Measurements from ENCODE around the gene WASF1. TPM values are rescaled to one million over a fixed set of nuclear protein-coding genes. Genes with fewer than 3 reads are reported as not detected.

WASF1 gene
- total and polyA plus RNA-seq, 12 donors, result 4.7 to 23.7 (median 8.9) TPM

DNA sequence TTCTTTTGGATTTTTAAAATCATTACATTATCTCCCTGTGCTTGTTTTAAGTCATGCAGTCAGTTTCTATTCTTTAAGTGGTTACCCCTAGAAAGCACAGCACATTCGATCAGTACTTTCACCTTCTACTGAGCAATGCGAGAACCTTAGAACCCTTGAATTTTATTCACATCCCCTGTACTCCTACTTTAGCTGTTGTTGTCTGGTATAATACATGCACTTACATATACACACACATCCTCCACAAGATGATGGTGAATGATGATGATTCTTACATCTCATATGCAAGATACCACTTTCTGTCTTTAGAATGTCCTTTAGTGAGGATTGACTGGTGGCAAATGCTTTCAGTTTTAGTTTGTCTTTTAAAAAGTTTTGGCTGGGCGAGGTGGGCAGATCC lies 6.4 kb upstream of the WASF1 start:
- no peak for DNase-seq
- intact Hi-C loops (cut with DNase I), result loop anchor here in 1 of 2 donors (10.0 kb wide), 1 partner anchor 209 kb away; no protein-coding TSS in a partner anchor
- WGBS, 4 donors, result 83 to 92% (median 87%) methylated on average over 3 of the region's 3 CpGs

DNA sequence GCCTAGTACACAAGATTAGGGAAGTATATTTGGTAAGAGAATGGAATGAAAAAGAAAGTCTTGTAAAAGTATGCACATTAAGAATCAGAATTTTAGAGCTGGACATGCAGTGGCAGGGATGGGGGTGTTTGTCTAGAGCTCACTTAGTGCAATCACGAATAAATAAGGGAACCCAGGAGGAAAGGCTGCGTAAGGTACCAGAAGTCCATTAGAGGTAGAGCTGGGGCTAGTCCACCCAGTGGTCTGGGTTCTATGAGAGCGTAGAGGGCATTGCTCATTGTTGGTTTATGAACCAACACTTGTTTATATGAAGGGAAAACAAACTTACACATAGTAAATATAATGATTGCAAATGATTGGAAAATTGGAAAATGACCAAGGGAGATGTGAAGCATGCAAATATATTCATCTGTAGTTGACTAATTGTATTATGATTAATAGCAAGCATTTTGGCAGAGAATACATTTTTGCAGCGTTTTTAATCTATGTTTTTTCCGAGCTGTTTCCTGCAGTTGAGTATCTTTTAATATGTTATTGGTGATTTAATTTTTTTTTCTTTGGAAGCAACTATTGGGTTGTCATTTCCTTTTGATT lies 3.9 kb upstream of the WASF1 start:
- intact Hi-C loops (cut with DNase I), result loop anchor here in 1 of 2 donors (10.0 kb wide), 1 partner anchor 211 kb away; no protein-coding TSS in a partner anchor
- Histone ChIP-seq H3K27ac (peak overlapping the region in 1 of 5 donors; percentile 1), H3K9me3 (replicated peaks in 1 of 3) (no peaks in the 10 kb centered on the region), H3K27me3 (no peaks in the 10 kb centered on the region), H3K4me1 (replicated peaks in 1 of 2) (peaks cover 44 to 72% of the 10 kb centered on the region in 2 donors), H3K36me3 (replicated peaks in 1 of 2) (no peaks in the 10 kb centered on the region), H3K4me3 (peak overlapping the region in 1 of 4 donors; percentile 12)
- 61 to 68% (median 63%) methylated on average over 5 of the region's 5 CpGs for WGBS, 4 donors
- no peak for DNase-seq
- TF ChIP-seq POLR2A (IDR thresholded peaks at IDR 0.05), result no peak
- TF ChIP-seq, protein P1, sequence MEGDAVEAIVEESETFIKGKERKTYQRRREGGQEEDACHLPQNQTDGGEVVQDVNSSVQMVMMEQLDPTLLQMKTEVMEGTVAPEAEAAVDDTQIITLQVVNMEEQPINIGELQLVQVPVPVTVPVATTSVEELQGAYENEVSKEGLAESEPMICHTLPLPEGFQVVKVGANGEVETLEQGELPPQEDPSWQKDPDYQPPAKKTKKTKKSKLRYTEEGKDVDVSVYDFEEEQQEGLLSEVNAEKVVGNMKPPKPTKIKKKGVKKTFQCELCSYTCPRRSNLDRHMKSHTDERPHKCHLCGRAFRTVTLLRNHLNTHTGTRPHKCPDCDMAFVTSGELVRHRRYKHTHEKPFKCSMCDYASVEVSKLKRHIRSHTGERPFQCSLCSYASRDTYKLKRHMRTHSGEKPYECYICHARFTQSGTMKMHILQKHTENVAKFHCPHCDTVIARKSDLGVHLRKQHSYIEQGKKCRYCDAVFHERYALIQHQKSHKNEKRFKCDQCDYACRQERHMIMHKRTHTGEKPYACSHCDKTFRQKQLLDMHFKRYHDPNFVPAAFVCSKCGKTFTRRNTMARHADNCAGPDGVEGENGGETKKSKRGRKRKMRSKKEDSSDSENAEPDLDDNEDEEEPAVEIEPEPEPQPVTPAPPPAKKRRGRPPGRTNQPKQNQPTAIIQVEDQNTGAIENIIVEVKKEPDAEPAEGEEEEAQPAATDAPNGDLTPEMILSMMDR (IDR thresholded peaks at IDR 0.05), result no peak

More for the DNA sequence above, 6.4 kb upstream of the WASF1 start:
- no peaks in the 10 kb centered on the region for H3K36me3 ChIP-seq (replicated peaks in 1 of 2)
- TF ChIP-seq, protein P1 (IDR thresholded peaks at IDR 0.05), result no peak
- TF ChIP-seq POLR2A (IDR thresholded peaks at IDR 0.05), result no peak
- peaks cover 44 to 86% of the 10 kb centered on the region in 2 donors for H3K4me1 ChIP-seq (replicated peaks in 1 of 2)
- H3K4me3 ChIP-seq, result no peak overlapping the region
- no peaks in the 10 kb centered on the region for H3K9me3 ChIP-seq (replicated peaks in 1 of 3)
- H3K27ac ChIP-seq, result no peak overlapping the region
- H3K27me3 ChIP-seq, result no peaks in the 10 kb centered on the region

DNA sequence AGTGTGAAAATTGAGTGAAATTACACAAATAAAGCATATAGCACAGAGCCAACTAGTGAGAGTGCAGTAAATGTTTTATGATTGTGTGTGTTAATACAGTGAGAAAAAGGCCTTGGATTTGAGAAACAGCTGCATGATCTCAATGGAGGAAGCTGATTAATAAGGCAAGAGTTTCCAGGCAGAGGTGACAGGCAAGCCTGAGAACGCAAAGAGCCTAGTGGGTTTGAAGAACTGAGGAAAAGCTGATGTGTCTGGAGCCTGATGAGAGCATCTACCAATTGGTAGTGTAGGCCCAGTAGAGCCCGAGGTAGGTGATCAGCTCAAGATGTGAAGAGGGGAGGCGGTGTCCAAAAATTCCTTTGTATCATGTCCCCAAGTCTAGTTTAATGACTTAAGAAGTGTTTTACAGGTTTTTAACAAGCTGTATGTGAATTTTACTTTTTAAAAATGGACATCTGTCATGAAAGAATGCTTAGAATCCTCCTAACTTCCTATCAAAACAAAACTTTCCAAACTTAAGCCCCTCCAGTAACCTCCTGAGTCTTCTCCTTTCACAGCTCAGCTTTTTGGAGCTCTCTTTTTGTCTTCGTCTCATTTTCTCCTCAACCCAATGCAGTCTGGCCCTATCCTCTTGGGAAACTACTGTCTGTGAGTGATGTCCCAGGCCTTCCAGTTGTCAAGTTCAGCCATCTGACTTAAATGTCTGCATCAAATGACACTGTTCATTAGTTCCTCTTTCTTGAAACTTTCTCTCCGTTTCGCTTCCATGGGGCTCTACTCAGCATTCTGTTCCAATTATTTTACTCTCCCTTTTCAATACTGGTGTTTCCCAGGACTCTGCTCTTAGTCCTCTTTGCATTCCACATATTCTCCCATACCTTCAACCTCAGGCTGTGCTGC lies 1.9 kb upstream of the WASF1 start:
- Histone ChIP-seq H3K9me3 (replicated peaks in 1 of 3) (no peaks in the 10 kb centered on the region), H3K4me1 (replicated peaks in 1 of 2) (peaks cover 31 to 58% of the 10 kb centered on the region in 2 donors), H3K36me3 (replicated peaks in 1 of 2) (no peaks in the 10 kb centered on the region), H3K27ac (peak overlapping the region in 1 of 5 donors; percentile 18), H3K4me3 (peak overlapping the region in 2 of 4 donors; percentile 79 to 80), H3K27me3 (no peaks in the 10 kb centered on the region)
- no peak for DNase-seq
- intact Hi-C loops (cut with DNase I), result loop anchor here in 1 of 2 donors (10.0 kb wide), 1 partner anchor 213 kb away; no protein-coding TSS in a partner anchor
- no peak for TF ChIP-seq POLR2A (IDR thresholded peaks at IDR 0.05)
- TF ChIP-seq, protein P1 (IDR thresholded peaks at IDR 0.05), result no peak
- 49 to 61% (median 55%) methylated on average over 6 of the region's 6 CpGs for WGBS, 4 donors

All from adrenal gland (tissue), 12 donors.